Transverse colon (tissue), 4 donors: ENCODE data around the gene PNISR. TPM values are rescaled to one million over a fixed set of nuclear protein-coding genes. Genes with fewer than 3 reads are reported as not detected.

Experiments
- DNase-seq: peaks from one replicate; pipeline ENCODE4 v3.0.0-alpha.2; 2019
- H3K27ac ChIP-seq, 4 donors: fragments of 200-600 bp; sonication (generic); 2 replicates each; pipeline ENCODE4 v1.5.1; 2016 to 2018; ENCODE audit warnings: inconsistent platforms in 4 of 4
- H3K27me3 ChIP-seq: fragments of 200-600 bp; sonication (generic); 2 replicates; pipeline ENCODE4 v1.5.1; 2017; ENCODE audit warnings: inconsistent platforms
- H3K36me3 ChIP-seq, 4 donors: fragments of 200-600 bp; sonication (generic); 2 replicates each; pipeline ENCODE4 v1.5.1; 2017 to 2019; ENCODE audit warnings: inconsistent platforms in 4 of 4
- H3K4me1 ChIP-seq, 4 donors: fragments of 200-600 bp; sonication (generic); 2 replicates each; pipeline ENCODE4 v1.5.1; 2017 to 2020; ENCODE audit warnings: inconsistent platforms in 4 of 4
- H3K4me3 ChIP-seq, 4 donors: fragments of 200-600 bp; sonication (generic); 1 replicate in 1 of 4; 2 replicates in 3 of 4; pipeline versions ENCODE4 v1.5.1 to v1.6.1; 2017 to 2019; ENCODE audit warnings: inconsistent platforms in 4 of 4
- H3K9me3 ChIP-seq, 2 donors: fragments of 200-600 bp; sonication (generic); 2 replicates each; pipeline ENCODE4 v1.5.1; 2017 to 2019; ENCODE audit warnings: inconsistent platforms in 2 of 2
- CTCF ChIP-seq, 5 experiments: fragments of 200-600 bp in 3 of 5; fragments of 450-650 bp in 2 of 5; sonication (generic) in 3 of 5; IDR thresholded peaks; 1 replicate in 2 of 5; 2 replicates in 3 of 5; pipeline ENCODE4 v1.5.1; 2016 to 2017; ENCODE audit warnings: antibody characterized with exemption in 5 of 5, inconsistent platforms in 3 of 5, mild to moderate bottlenecking in 2 of 5, moderate library complexity in 1 of 5
- EP300 ChIP-seq: sonication (generic); formaldehyde crosslinking; IDR thresholded peaks from one replicate; pipeline ENCODE4 v1.6.1; 2017; ENCODE audit warnings: antibody characterized with exemption, low read depth
- POLR2A ChIP-seq: fragments of 450-650 bp; IDR thresholded peaks from one replicate; pipeline ENCODE4 v1.6.1; 2016; ENCODE audit warnings: antibody characterized with exemption, mild to moderate bottlenecking, moderate library complexity
- POLR2AphosphoS5 ChIP-seq, 3 donors: sonication (generic); formaldehyde crosslinking; IDR thresholded peaks; one replicate each; pipeline ENCODE4 v1.6.1; 2016; ENCODE audit warnings: antibody characterized with exemption in 3 of 3
- WGBS, 2 donors: methylation state at CpG; one replicate each; pipeline ENCODE4 v1.1.5; 2018; ENCODE audit warnings: low coverage in 1 of 2; 5-methylcytosine and 5-hydroxymethylcytosine counted together
- in situ Hi-C, 4 donors: fragments of 200-750 bp; cut with MboI; loops; one replicate each; pipeline versions ENCODE4 v1.15.0 to v1.15.1; 2017; ENCODE audit warnings: low sequenced_read_pairs in 3 of 4, low pct_ligation_motif_present in 1 of 4, low pct_unique_long_range_greater_than_20kb in 1 of 4
- intact Hi-C: fragments of 100-400 bp; cut with DNase I; formaldehyde crosslinking; loops from one replicate; pipeline ENCODE4 v1.15.1; 2023; ENCODE audit warnings: low total_unique reads
- total RNA-seq, 4 donors: library from RNA; depleted of rRNA; stranded (reverse); fragments of >200 nt; gene quantifications; one replicate each; pipeline ENCODE4 v1.1.0, GENCODE V29; 2016

Gene PNISR
- total RNA-seq, 4 donors from 2014 or later: 118 to 374 (median 219) TPM

- H3K27me3 ChIP-seq: no peaks in the 10 kb centered on the region
- no peak overlapping the region for H3K4me3 ChIP-seq
- no peak for DNase-seq
- no peak for TF ChIP-seq CTCF (IDR thresholded peaks at IDR 0.05)
- no peak for TF ChIP-seq POLR2AphosphoS5 (IDR thresholded peaks at IDR 0.05)
- TF ChIP-seq EP300: no peak
- TF ChIP-seq POLR2A: no peak
- peaks cover 0 to 44% (median 17%) of the 10 kb centered on the region in 4 donors for H3K36me3 ChIP-seq
- no peaks in the 10 kb centered on the region for H3K9me3 ChIP-seq
- in situ Hi-C loops: no loop called here
- no peak overlapping the region for H3K27ac ChIP-seq
- intact Hi-C loops: loop anchor here (5.0 to 10.0 kb wide), 2 partner anchors 62 to 1015 kb away; no protein-coding TSS in a partner anchor
- H3K4me1 ChIP-seq: peaks cover 0 to 10% (median 1%) of the 10 kb centered on the region in 4 donors
- 60 to 95% methylated on average over 1 of the region's 1 CpG for WGBS, 2 donors
These were observed 27.8 kb downstream of the PNISR start for GRCh38 chr6:99397287-99397686.

GRCh38 chr6:99393698-99394531 lies 31.2 kb downstream of the PNISR start, which contains the start of gene COQ3:
Gene COQ3, minus strand, starts transcription at chr6:99394195. Its CDS starts 16 bp downstream, at chr6:99394179.
- 2 to 10% methylated on average over 20 to 55 of the region's 56 CpGs for WGBS, 2 donors

GRCh38 chr6:99393366-99393697 lies 31.8 kb downstream of the PNISR start:
- intact Hi-C loops (loop anchor here (10.0 kb wide), 1 partner anchor 59 kb away; no protein-coding TSS in a partner anchor), in situ Hi-C loops (no loop called here)
- Histone ChIP-seq H3K36me3 (peaks cover 0 to 6% (median 0%) of the 10 kb centered on the region in 4 donors), H3K4me3 (peak overlapping the region; percentile 74 to 89 (median 78)), H3K27ac (peak overlapping the region; percentile 83 to 88 (median 86)), H3K27me3 (no peaks in the 10 kb centered on the region), H3K9me3 (no peaks in the 10 kb centered on the region), H3K4me1 (peaks cover 0 to 10% (median 1%) of the 10 kb centered on the region in 4 donors)
- WGBS, 2 donors: 20 to 24% methylated on average over 2 of the region's 2 CpGs
- no peak for DNase-seq
- TF ChIP-seq EP300 (no peak), CTCF (IDR thresholded peaks at IDR 0.05) (no peak), POLR2A (no peak), POLR2AphosphoS5 (IDR thresholded peaks at IDR 0.05) (no peak)

More at GRCh38 chr6:99393698-99394531, 31.2 kb downstream of the PNISR start, which contains the start of gene COQ3:
- peak within 1 kb of the TSS; percentile 74 to 89 (median 78) for H3K4me3 ChIP-seq
- H3K4me1 ChIP-seq: peaks cover 0 to 10% (median 1%) of the 10 kb centered on the region in 4 donors
- H3K9me3 ChIP-seq: no peaks in the 10 kb centered on the region
- peaks cover 0 to 12% (median under 1%) of the 10 kb centered on the region in 4 donors for H3K36me3 ChIP-seq
- DNase-seq: peak; percentile 68
- H3K27me3 ChIP-seq: no peaks in the 10 kb centered on the region
- peak within 1 kb of the TSS; percentile 83 to 88 (median 86) for H3K27ac ChIP-seq
- in situ Hi-C loops (no loop called here), intact Hi-C loops (loop anchor here (10.0 kb wide), 1 partner anchor 59 kb away; no protein-coding TSS in a partner anchor)
- no peak for TF ChIP-seq CTCF (IDR thresholded peaks at IDR 0.05)
- peak in 1 of 3 donors; percentile 17 for TF ChIP-seq POLR2AphosphoS5 (IDR thresholded peaks at IDR 0.05)
- no peak for TF ChIP-seq EP300
- peak; percentile 25 for TF ChIP-seq POLR2A

- intact Hi-C loops: loop anchor here (10.0 kb wide), 1 partner anchor 56 kb away; no protein-coding TSS in a partner anchor
- H3K36me3 ChIP-seq: no peaks in the 10 kb centered on the region
- no peak overlapping the region for H3K27ac ChIP-seq
- in situ Hi-C loops: no loop called here
- H3K4me3 ChIP-seq: no peak overlapping the region
- H3K27me3 ChIP-seq: no peaks in the 10 kb centered on the region
- WGBS, 2 donors: 91 to 96% methylated on average over 3 of the region's 3 CpGs
- TF ChIP-seq POLR2A (no peak), EP300 (no peak), POLR2AphosphoS5 (IDR thresholded peaks at IDR 0.05) (no peak), CTCF (IDR thresholded peaks at IDR 0.05) (no peak)
- no peaks in the 10 kb centered on the region for H3K9me3 ChIP-seq
- H3K4me1 ChIP-seq: peaks cover 0 to 10% (median 1%) of the 10 kb centered on the region in 4 donors
- no peak for DNase-seq
These were observed 34.2 kb downstream of the PNISR start for GRCh38 chr6:99390896-99391295.
